NAMALWA (cell line): ENCODE measurements around the gene TLE3.

Source experiments
- DNase-seq: peaks from one replicate; pipeline ENCODE4 v3.0.0-alpha.2; 2015; ENCODE audit warnings: low spot score

TLE3 gene

GRCh38 chr15:70061696-70062270 lies 35.9 kb downstream of the TLE3 start:
- DNase-seq = no peak

- DNase-seq = no peak
These were observed 36.8 kb downstream of the TLE3 start for GRCh38 chr15:70060993-70061305.

GRCh38 chr15:70060214-70060992 lies 37.3 kb downstream of the TLE3 start:
- no peak for DNase-seq

GRCh38 chr15:70059476-70060213 lies 38.1 kb downstream of the TLE3 start:
- no peak for DNase-seq

GRCh38 chr15:70058642-70059360 lies 38.9 kb downstream of the TLE3 start:
- no peak for DNase-seq

DNA sequence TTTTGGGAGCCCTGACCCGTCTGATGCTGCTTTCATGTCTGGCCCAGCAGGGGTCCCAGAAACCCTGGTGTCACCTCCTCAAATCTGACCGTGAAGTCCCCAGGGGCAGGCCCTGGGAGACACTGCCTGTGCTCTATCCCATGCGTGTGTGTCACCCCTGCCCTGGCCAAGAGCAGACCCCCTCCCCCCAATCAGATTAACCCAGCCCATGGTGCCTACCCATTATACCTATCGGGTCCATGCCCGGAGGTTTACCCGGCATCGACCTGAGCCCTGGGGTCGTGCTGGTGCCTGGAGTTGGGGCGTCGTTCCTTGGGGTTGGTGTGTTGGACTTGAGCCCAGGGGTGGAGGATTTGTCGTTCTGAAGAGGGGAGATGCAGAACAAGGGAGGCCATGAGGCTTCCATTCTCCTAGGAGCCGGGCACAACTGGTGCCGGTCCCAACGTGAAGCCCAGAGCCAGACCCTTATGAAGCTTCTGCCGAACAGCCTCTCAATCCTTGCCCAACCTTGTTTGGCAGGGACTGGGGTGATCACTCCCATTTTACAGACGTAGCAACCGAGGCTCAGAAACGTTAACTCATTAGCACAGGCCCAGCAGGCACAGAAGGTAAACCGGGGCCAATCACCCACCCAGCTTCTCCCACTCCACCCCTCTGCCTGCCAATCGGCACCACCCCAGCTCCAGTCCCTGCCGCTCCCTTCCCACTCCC lies 39.6 kb downstream of the TLE3 start:
- no peak for DNase-seq

DNA sequence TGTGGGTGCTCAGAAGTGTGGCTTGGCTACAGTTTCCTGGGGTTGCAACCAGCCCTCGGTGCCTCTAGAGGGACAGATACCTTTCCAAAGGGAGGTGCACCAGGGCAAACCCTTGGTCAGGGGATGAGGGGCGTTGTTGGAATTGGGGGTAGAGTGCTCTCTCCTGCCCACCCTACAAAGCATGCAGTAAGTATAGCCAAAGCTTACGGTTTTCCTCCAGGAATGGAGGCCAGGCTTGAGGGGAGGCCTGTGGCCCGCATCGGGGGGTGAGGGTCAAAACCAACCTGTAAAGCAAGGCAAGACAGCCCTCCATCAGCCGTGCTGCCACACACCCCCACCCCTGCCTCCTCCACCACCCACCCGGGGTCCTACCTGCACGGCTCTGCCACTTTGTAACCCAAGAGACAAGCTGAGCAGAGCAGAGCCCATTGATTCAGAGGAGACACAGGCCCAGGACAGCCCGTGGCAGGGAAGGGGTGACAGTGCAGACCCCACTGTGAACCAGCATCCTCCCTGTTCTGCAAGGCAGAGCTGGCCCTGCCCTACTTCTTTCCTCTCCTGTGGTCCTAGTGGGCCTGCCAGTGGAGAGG lies 41.5 kb downstream of the TLE3 start:
- DNase-seq = no peak

DNA sequence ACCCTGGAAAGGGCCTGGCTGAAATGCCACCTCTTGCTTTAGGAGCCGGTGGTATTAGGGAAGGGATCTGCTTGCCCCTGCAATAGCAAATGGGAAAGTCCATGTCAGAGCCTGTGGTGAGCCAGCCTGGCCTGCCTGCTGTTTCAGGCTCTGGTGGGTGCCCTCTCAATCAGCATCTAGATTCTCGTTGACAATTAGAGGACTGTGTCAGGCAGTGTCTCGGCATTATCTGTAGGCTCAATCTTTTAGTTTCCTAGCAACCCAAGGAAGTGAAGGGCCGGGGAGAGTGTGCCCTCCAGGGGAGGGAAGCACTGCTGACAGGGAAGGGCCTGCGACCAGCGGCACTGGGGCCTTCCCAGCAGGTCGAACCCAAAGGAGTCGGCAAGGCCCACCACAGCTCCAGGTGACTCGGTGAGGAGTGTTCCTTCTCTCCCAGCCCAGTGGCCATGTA lies 42.1 kb downstream of the TLE3 start:
- no peak for DNase-seq

- no peak for DNase-seq
These were observed 42.8 kb downstream of the TLE3 start for GRCh38 chr15:70054884-70055387.

DNA sequence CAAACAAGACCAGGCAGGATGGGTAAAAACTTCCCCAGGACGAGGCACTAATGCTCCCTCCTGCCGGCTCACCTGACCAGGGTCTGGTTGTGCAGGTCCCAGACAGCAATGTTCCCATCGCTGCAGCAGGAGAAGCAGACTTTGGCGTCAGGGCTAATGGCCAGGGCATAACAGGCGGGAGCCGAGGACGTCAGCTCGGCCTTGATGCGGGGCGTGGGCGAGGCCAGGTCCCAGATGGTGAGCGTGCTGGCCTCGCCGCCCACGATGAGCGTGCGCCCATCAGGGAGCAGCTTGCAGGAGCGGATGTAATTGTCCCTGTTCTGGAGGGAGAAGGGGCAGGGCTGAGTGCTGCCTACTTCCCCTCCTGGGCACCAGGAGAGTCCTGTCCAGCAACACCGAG lies 43.4 kb downstream of the TLE3 start:
- DNase-seq = no peak

GRCh38 chr15:70053716-70054229 lies 43.9 kb downstream of the TLE3 start:
- DNase-seq = no peak

GRCh38 chr15:70053001-70053715 lies 44.6 kb downstream of the TLE3 start:
- DNase-seq = no peak

GRCh38 chr15:70051948-70052633 lies 45.6 kb downstream of the TLE3 start:
- no peak for DNase-seq

DNA sequence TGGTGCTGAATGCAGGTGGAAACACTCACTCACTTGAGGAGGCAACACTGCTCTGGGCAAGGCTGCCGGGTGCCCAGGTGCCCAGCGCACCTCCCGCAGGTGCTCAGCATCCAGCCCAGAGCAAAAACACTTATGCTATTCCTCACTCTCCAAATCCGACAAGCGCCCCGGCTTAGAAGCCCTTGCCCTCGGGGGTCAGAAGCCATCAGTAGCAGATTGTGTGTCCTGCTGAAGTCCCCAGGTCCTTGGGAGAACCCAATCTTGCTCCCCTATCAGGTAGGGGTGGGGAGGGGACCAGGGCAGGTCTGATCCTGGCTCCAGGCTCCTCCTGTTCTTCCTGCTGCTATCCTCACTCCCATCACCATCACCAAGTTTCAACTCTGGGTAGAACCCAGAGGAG lies 46.7 kb downstream of the TLE3 start:
- no peak for DNase-seq

- DNase-seq = no peak
These were observed 47.3 kb downstream of the TLE3 start for GRCh38 chr15:70050441-70050840.

- no peak for DNase-seq
These were observed 47.9 kb downstream of the TLE3 start for GRCh38 chr15:70049701-70050301.

DNA sequence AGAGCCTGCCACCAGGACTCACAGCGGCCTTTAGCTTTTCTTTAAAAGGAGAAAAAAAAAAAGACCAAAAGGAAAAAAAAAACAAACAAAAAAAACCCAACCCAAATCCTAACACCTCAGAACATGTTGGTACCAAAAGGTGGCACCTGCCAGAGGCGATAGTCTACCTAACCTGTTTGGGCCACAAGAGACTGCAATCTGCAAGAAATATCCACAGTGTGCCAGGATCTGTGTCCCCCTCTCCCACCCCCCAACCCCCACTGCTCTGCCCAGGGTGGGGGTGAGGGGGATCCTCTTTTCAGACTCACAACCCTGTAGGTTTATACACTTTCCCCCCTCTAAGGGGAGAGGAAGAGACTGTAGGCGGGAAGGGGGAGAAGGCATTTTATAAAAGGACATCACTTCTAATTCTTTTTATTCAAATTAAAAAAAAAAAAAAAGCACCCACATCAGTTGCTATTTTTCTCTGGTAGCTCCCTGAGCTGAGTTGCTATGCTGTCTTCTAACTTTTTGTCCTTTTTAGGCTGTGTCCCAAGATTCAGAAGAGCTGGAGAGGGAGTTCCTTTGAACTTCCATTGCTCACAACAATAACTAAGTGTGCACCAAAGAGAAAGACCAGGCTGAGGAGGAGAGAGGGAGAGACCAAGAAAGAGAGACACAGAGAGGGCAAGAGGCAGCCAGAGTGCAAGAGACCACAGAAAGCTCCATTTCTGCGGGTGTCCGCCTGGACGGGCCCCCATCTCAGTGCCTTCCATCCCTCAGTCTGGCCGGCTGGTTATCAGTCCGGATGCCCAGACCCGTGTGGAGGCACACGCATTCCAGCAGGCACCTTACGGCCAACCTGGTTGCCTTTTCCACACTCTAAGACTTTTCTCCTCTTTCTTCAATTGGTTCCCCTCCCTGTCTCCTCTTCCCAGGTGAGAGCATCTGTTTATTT lies 48.9 kb downstream of the TLE3 start:
- DNase-seq = no peak

DNA sequence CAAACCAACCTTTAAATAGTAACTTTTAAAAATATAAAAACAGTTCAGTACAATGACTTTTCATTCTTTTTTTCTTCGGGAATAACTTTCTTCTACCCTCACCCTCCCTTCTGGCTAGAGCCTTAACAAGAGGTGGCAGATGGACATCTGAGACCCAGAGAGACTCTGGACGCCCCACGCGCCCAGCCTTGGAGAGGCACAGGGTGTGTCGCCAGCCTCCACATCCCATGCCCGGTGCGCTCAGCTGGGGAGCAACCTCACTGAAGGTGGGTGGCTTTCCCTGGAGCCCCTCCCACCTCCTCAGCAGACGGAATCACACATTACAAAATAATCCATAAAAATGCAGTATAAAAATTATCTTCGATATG lies 49.5 kb downstream of the TLE3 start:
- DNase-seq = no peak
